HCT116 (cell line): ENCODE measurements around the gene HIRA. TPM values are rescaled to one million over a fixed set of nuclear protein-coding genes. Genes with fewer than 3 reads are reported as not detected.

Experiments used
- ATAC-seq: fragments of 200-7000 bp; cut with Tn5 transposase; 2 replicates; pipeline ENCODE4 v1.9.1; 2020; ENCODE audit warnings: mild to moderate bottlenecking, moderate library complexity
- BruUV-seq: library from RNA; stranded (reverse); fragments of 400-500 nt; replicated peaks from 2 replicates; lab custom pipeline; 2021; lab: Mats Ljungman, UMichigan
- CTCF ChIA-PET: fragments of 300-600 bp; sonication (Branson Sonifier 250); formaldehyde crosslinking; loops from one replicate; lab custom pipeline; 2021; ENCODE audit warnings: antibody characterized with exemption; lab: Charles Lee
- POLR2A ChIA-PET: fragments of 300-600, 350-600 bp; sonication (Branson Sonifier 250); formaldehyde crosslinking; loops from one replicate; lab custom pipeline; 2021; ENCODE audit warnings: antibody characterized with exemption; lab: Charles Lee
- RAD21 ChIA-PET, 2 experiments: fragments of 300-600 bp; sonication (Branson Sonifier 250); formaldehyde crosslinking; loops; one replicate each; lab custom pipeline; 2023; ENCODE audit warnings: low total read pairs in 2 of 2; ENCODE audit not compliant: uncharacterized antibody in 2 of 2, unreplicated experiment in 2 of 2, low non-redundant PET in 1 of 2; lab: Charles Lee
- DNase-seq: peaks from one replicate; pipeline ENCODE4 v3.0.0-alpha.2; 2010; ENCODE audit warnings: low read depth, low spot score
- H2AFZ ChIP-seq: fragments of 200-600 bp; shearing (Covaris generic), sonication (generic); 2 replicates; pipeline ENCODE4 v1.6.1; 2017; ENCODE audit warnings: low read depth, mixed run types, mixed read lengths, antibody characterized with exemption, low read length; ENCODE audit not compliant: poor library complexity, severe bottlenecking
- H3K27ac ChIP-seq: 2 replicates; pipeline ENCODE4 v1.5.1; 2012; ENCODE audit warnings: low read depth, low read length
- H3K27me3 ChIP-seq: fragments of 200-600 bp; sonication (generic); 2 replicates; pipeline ENCODE4 v1.6.1; 2016; ENCODE audit warnings: mixed run types, low read length, mixed read lengths; ENCODE audit not compliant: insufficient read depth
- H3K36me3 ChIP-seq, 2 experiments: fragments of 200-500 bp in 1 of 2; fragments of 200-600 bp in 1 of 2; sonication (Bioruptor generic) in 1 of 2; sonication (generic) in 1 of 2; 2 replicates each; pipeline versions ENCODE4 v1.5.1 to v1.6.1; 2014 to 2016; ENCODE audit warnings: low read length in 2 of 2, inconsistent platforms in 1 of 2, mixed read lengths in 1 of 2, mixed run types in 1 of 2; ENCODE audit not compliant: insufficient read depth in 2 of 2, control insufficient read depth in 1 of 2
- H3K4me1 ChIP-seq, 2 experiments: fragments of 200-600 bp in 1 of 2; sonication (generic) in 1 of 2; 2 replicates each; pipeline versions ENCODE4 v1.5.1 to v1.6.1; 2012 to 2017; ENCODE audit warnings: low read length in 2 of 2, inconsistent platforms in 1 of 2, mild to moderate bottlenecking in 1 of 2, mixed read lengths in 1 of 2, mixed run types in 1 of 2, moderate library complexity in 1 of 2; ENCODE audit not compliant: insufficient read depth in 2 of 2, control insufficient read depth in 1 of 2
- H3K4me2 ChIP-seq: fragments of 200-600 bp; sonication (generic); 2 replicates; pipeline ENCODE4 v1.6.1; 2017; ENCODE audit warnings: mixed run types, low read length, mixed read lengths
- H3K4me3 ChIP-seq, 2 experiments: fragments of 200-600 bp in 1 of 2; sonication (generic) in 1 of 2; replicated peaks in 1 of 2; 2 replicates each; pipeline ENCODE4 v1.5.1; 2011 to 2016; ENCODE audit warnings: low read length in 2 of 2, control low read depth in 1 of 2, low read depth in 1 of 2, mild to moderate bottlenecking in 1 of 2, mixed read lengths in 1 of 2, mixed run types in 1 of 2
- H3K79me2 ChIP-seq: fragments of 200-600 bp; sonication (generic); 2 replicates; pipeline ENCODE4 v1.6.1; 2017; ENCODE audit warnings: mild to moderate bottlenecking, mixed run types, low read length, moderate library complexity, mixed read lengths; ENCODE audit not compliant: insufficient read depth
- H3K9ac ChIP-seq: fragments of 200-600 bp; sonication (generic); 2 replicates; pipeline ENCODE4 v1.6.1; 2016; ENCODE audit warnings: low read length, mixed read lengths
- H3K9me2 ChIP-seq: fragments of 200-600 bp; sonication (generic), shearing (Covaris generic); 2 replicates; pipeline ENCODE4 v1.6.1; 2017; ENCODE audit warnings: mixed run types, mild to moderate bottlenecking, moderate library complexity; ENCODE audit not compliant: insufficient read depth
- H3K9me3 ChIP-seq, 2 experiments: fragments of 200-500 bp in 1 of 2; fragments of 200-600 bp in 1 of 2; sonication (Bioruptor generic) in 1 of 2; sonication (generic) in 1 of 2; 2 replicates each; pipeline ENCODE4 v1.6.1; 2014 to 2017; ENCODE audit warnings: low read length in 2 of 2, mixed read lengths in 2 of 2, inconsistent platforms in 1 of 2, low read depth in 1 of 2, mild to moderate bottlenecking in 1 of 2, mixed run types in 1 of 2, moderate library complexity in 1 of 2; ENCODE audit not compliant: control insufficient read depth in 1 of 2, insufficient read depth in 1 of 2
- H4K20me1 ChIP-seq: fragments of 200-600 bp; sonication (generic), shearing (Covaris generic); 2 replicates; pipeline ENCODE4 v1.6.1; 2017; ENCODE audit warnings: mixed run types, mild to moderate bottlenecking, moderate library complexity; ENCODE audit not compliant: insufficient read depth
- CBX3 ChIP-seq: IDR thresholded peaks from 2 replicates; pipeline ENCODE4 v1.6.1; 2012; ENCODE audit warnings: low read depth
- CTCF ChIP-seq, 3 experiments: fragments of 200-600 bp in 1 of 3; sonication (generic) in 1 of 3; IDR thresholded peaks in 2 of 3; conservative IDR thresholded peaks in 1 of 3; 2 replicates each; pipeline ENCODE4 v1.5.1; 2012 to 2017; ENCODE audit warnings: low read depth in 2 of 3, low read length in 2 of 3, antibody characterized with exemption in 1 of 3, borderline replicate concordance in 1 of 3, control low read depth in 1 of 3, mild to moderate bottlenecking in 1 of 3, mixed read lengths in 1 of 3, mixed run types in 1 of 3, moderate library complexity in 1 of 3; ENCODE audit not compliant: insufficient read depth in 1 of 3
- EZH2 ChIP-seq: fragments of 200-600 bp; sonication (generic); IDR thresholded peaks from 2 replicates; pipeline ENCODE4 v1.6.1; 2017; ENCODE audit warnings: antibody characterized with exemption, mixed run types
- RAD21 ChIP-seq: IDR thresholded peaks from 2 replicates; pipeline ENCODE4 v1.6.1; 2012; ENCODE audit warnings: low read depth, mild to moderate bottlenecking
- SIN3A ChIP-seq: IDR thresholded peaks from 2 replicates; pipeline ENCODE4 v1.6.1; 2012; ENCODE audit warnings: low read depth
- YY1 ChIP-seq: IDR thresholded peaks from 2 replicates; pipeline ENCODE4 v1.6.1; 2011; ENCODE audit warnings: low read length, low read depth, moderate library complexity, mild to moderate bottlenecking; ENCODE audit not compliant: insufficient replicate concordance; ENCODE audit errors: extremely low read depth
- intact Hi-C: fragments of 100-400 bp; cut with micrococcal nuclease; formaldehyde crosslinking; loops from 2 replicates; pipeline ENCODE4 v1.10.0; 2022
- total RNA-seq: library from RNA; stranded (reverse); gene quantifications from one replicate; pipeline ENCODE4 v1.2.1, GENCODE V29; 2021; ENCODE audit not compliant: unreplicated experiment
- TF ChIP-seq, protein P1 (sequence below): IDR thresholded peaks from 2 replicates; pipeline ENCODE4 v1.6.1; 2012; ENCODE audit warnings: low read depth

Gene HIRA
- total RNA-seq, 1 experiment from 2014 or later, result 30.6 TPM

DNA sequence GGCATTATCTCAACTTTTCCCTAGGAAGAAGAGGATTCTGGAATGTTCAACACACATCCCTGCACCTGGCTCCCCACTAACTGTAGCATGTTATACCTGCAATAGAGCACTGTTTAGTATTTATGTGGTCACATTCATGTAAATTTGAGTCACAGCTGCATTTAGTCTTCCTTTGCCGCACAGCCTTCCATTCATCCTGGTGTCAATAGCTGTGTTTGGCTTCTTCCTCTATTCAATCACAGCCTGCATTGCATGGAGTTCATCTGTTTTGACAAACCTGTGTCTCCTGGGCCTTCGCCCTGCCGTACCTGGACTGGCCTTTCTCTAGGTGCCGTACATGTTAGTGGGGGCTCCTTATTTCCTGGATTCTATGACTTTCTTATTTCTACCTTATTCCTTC is 20.0 kb upstream of the HIRA start:
- no peak for ATAC-seq
- no TSS peak for BruUV-seq
- ChIA-PET CTCF (no interaction called here), POLR2A (no interaction called here), RAD21 (no interaction called here)
- Histone ChIP-seq H3K9ac (no peak overlapping the region), H3K9me2 (no peaks in the 10 kb centered on the region), H3K4me1 (peaks cover 9 to 11% of the 10 kb centered on the region in 2 experiments), H2AFZ (no peak overlapping the region), H3K4me3 (no peak overlapping the region), H3K36me3 (peaks cover 35 to 48% of the 10 kb centered on the region in 2 experiments), H3K9me3 (no peaks in the 10 kb centered on the region), H4K20me1 (no peaks in the 10 kb centered on the region), H3K79me2 (peaks cover 9% of the 10 kb centered on the region), H3K27me3 (no peaks in the 10 kb centered on the region), H3K4me2 (no peak overlapping the region), H3K27ac (no peak overlapping the region)
- DNase-seq, result no peak
- TF ChIP-seq CTCF (IDR thresholded peaks at IDR 0.05 in 2 of 3, conservative IDR thresholded peaks at IDR 0.05 in 1 of 3; ENCODE audit: borderline replicate concordance in 1 of 3, insufficient read depth in 1 of 3, low read depth in 2 of 3, low read length in 2 of 3), result no peak
- intact Hi-C loops, result no loop called here

DNA sequence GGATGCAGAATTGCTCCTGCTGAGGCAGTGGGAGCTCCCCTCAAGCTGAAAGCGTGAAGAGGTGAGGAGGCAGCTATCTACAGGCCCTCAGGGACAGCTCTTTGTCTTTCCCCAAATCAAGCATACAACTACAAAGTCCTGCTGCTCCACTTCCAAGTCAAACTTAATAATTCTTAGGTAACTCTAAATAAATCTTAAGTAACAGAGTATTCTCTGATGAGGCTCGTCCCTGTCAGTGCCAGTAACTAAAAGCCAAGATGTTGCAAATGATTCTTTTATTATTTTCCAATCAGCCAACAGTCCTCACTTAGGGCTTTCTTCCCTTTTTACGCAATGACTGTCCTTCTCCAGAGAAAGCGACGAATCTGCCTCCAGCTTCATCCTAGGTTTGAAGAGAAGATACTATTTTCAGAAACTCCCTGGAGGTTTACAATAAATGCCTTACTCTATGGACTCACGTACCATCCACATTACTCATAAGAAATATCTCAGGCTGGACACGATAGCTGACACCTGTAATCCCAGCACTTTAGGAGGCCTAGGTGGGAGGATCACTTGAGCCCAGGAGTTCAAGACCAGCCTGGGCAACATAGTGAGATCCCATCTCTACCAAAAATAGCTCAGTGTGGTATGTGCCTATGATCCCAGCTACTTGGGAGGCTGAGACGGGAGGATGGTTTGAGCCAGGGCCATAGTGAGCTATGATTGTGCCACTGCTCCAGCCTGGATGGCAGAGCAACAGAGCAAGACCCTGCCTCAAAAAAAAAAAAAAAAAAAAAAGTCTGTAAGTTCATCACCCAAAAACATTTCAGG is 19.0 kb upstream of the HIRA start:
- POLR2A ChIA-PET, result no interaction called here
- ATAC-seq (no peak), DNase-seq (no peak)
- intact Hi-C loops, result no loop called here
- Histone ChIP-seq H3K9me2 (no peaks in the 10 kb centered on the region), H4K20me1 (no peaks in the 10 kb centered on the region), H3K4me1 (peaks cover 15 to 16% of the 10 kb centered on the region in 2 experiments), H3K79me2 (peaks cover 19% of the 10 kb centered on the region), H3K4me3 (no peak overlapping the region), H3K9ac (no peak overlapping the region)
- TF ChIP-seq YY1 (no peak), CBX3 (no peak), SIN3A (no peak), RAD21 (no peak), EZH2 (no peak)
- TF ChIP-seq, protein P1, sequence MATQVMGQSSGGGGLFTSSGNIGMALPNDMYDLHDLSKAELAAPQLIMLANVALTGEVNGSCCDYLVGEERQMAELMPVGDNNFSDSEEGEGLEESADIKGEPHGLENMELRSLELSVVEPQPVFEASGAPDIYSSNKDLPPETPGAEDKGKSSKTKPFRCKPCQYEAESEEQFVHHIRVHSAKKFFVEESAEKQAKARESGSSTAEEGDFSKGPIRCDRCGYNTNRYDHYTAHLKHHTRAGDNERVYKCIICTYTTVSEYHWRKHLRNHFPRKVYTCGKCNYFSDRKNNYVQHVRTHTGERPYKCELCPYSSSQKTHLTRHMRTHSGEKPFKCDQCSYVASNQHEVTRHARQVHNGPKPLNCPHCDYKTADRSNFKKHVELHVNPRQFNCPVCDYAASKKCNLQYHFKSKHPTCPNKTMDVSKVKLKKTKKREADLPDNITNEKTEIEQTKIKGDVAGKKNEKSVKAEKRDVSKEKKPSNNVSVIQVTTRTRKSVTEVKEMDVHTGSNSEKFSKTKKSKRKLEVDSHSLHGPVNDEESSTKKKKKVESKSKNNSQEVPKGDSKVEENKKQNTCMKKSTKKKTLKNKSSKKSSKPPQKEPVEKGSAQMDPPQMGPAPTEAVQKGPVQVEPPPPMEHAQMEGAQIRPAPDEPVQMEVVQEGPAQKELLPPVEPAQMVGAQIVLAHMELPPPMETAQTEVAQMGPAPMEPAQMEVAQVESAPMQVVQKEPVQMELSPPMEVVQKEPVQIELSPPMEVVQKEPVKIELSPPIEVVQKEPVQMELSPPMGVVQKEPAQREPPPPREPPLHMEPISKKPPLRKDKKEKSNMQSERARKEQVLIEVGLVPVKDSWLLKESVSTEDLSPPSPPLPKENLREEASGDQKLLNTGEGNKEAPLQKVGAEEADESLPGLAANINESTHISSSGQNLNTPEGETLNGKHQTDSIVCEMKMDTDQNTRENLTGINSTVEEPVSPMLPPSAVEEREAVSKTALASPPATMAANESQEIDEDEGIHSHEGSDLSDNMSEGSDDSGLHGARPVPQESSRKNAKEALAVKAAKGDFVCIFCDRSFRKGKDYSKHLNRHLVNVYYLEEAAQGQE, result no peak
- TF ChIP-seq, all 23 proteins: peak for 0
- Histone ChIP-seq H3K27ac (no peak overlapping the region), H3K9me3 (no peaks in the 10 kb centered on the region), H3K36me3 (peaks cover 33 to 40% of the 10 kb centered on the region in 2 experiments), H3K4me2 (no peak overlapping the region), H3K27me3 (no peaks in the 10 kb centered on the region), H2AFZ (no peak overlapping the region)
- RAD21 ChIA-PET, result no interaction called here
- no TSS peak for BruUV-seq
- CTCF ChIA-PET, result no interaction called here
